NCI-H524 (cell line): ENCODE measurements around the gene ERCC6.
A peak's percentile ranks its signal among the peaks of the same experiment; 100 is the strongest.

Source experiments
- DNase-seq, 2 experiments: peaks; one replicate each; lab custom pipeline; 2025; lab: John Stamatoyannopoulos, UW

The ERCC6 gene

DNA sequence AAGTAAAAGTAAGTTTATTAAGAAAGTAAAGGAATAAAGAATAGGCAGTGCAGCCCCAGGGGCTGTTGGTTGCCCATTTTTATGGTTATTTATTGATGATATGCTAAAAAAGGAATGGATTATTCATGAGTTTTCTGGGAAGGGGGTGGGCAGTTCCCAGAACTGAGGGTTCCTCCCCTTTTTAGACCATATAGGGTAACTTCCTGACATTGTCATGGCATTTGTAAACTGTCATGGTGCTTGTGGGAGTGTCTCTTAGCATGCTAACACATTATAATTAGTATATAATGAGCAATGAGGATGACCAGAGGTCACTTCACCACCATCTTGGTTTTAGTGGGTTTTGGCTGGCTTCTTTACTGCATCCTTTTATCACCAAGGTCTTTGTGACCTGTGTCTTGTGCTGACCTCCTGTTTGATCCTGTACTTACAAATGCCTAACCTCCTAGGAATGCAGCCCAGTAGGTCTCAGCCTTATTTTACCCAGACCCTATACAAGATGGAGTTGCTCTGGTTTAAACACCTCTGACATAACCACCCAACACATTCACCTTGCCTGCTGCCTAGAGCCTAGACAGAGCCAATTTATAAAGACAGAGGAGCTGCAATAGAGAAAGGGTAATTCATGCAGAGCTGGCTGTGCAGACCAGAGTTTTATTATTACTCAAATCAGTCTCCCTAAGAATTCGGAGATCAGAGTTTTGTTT is 10.9 kb upstream of the ERCC6 start:
- DNase-seq: no peak

DNA sequence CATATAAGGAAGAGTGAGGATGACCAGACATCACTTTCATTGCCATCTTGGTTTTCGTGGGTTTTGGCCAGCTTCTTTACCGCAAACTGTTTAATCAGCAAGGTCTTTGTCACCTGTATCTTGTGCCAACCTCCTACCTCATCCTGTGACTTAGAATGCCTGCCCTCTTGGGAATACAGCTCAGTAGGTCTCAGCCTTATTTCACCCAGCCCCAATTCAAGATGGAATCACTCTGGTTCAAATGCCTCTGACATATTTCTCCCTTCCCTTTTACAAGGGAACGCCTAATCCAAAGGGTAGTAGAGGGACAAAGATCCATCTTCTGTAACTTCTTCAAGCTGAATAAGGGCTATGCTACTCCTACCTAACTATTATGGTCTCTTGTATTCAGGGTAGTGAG is 4.7 kb upstream of the ERCC6 start:
- DNase-seq: no peak

DNA sequence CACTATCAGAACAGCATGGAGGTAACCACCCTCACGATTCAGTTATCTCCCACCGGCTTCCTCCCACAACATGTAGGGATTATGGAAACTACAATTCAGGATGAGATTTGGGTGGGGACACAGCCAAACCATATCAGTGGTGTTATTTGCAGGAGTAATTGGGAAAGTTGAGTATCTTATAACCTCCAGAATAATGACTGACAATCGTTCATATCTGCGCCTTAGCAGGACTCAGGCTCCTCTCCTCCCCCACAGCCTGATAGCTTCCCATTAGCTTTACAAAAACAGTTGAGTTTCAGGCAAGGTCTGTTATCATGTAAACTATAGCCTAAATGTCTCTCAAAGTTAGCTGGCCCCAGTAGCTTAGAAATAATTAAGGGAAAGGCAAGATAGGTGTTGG is 3.4 kb upstream of the ERCC6 start:
- no peak for DNase-seq

DNA sequence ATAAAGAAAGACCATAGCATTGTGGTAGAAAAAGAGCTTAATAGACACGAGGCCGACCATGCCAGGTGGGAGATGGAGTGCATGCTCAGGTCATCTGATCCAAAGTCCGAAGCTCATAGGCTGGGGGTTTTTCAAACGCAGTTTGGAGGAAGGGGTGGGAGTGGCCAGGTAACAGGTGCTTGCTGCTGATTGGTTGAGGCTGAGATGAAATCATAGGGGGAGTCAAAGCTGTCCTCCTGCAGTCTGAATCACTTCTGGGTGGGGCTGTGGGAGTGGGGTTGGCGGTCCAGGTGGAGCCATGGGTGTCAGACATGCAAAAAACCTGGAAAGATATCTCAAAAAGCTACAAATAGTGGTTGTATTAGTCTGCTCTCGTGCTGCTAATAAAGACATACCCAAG is 2.8 kb upstream of the ERCC6 start:
- DNase-seq: no peak

DNA sequence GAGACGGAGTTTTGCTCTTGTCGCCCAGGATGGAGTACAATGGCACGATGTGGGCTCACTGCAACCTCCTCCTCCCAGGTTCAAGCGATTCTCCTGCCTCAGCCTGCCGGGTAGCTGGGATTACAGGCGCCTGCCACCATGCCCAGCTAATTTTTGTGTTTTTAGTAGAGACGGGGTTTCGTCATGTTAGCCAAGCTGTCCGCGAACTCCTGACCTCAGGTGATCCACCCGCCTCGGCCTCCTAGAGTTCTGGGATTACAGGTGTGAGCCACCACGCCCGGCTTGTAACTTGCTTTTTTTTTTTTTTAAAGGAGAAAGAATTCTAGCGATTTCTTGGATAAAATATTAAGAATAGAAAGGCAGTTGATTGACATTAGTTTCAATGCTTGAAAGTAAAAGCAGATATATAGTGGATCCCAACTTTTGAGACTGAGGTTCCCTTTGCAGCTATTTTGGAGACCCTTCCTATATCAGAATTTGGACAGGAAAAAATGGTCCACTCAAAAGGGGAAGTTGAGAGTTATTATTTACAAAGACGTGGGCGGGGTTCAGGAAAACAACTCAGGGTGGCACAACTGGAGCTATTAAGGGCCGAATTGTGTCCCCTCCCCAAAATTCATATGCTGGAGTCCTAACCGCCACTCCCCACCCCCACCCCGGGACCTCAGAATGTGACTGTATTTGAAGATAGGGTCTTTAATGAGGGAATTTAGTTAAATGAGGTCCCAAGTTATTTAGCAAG is 1.3 kb upstream of the ERCC6 start:
- DNase-seq: no peak

DNA sequence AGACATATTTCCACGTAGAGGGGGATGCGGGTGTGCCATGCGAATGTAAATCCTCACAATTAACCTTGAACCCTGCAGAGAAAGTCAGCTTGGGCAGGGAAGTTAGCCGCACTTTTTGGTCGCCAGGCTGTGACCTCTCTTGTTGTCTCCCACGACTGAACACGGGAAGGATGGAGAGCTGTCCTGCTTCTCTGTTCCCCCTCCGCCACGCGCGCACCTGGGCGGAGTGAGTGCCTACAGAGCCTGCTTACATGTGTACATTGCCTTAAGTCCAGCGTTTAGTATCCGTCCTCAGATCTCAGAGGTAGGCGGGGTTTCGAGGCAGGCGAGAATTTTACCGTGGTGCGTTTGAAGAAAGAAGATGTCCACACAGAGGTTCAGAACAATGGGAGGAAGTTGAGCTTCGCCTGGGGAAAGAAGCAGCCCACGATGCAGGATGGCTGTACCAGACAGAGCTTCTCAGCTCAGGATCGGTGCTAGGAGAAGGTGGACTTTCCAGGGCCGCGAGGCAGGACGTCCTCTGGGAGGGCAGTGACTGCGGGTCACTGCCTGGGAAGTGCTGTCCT is 482 bp upstream of the ERCC6 start:
- peak in 1 of 2 experiments; percentile 33 for DNase-seq

DNA sequence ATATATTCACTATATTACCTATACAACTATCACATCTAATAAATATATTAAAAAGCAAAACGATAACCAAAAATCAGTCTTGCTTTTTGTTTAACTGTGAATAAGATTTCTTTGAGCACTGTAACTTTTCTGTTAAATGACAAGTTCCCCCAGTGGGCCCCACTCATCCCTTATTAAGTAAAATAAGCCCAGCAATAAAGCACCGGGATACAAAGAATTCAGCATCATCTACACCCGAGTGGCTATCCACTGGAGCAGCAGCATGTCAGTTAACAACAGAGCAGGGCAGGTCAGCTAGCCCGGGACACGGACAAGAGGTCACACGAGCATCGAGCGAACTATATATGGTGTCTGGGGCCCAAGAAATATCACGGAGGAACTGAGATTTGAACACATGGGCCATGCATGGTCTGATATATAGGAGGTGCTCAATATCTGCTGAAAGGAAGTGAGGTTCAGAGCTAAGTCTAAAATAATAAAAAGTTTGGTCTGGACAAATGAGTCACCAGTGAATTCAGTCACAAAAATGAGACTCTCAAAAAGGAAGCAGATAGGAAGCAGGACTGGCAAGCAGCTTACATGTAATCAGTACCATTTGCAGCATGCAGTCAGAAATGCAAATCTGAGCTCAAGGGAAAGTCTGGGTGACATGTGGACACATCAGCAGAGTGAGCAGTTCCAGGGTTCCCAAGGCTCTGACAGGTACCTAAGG is 4.1 kb downstream of the ERCC6 start:
- no peak for DNase-seq

DNA sequence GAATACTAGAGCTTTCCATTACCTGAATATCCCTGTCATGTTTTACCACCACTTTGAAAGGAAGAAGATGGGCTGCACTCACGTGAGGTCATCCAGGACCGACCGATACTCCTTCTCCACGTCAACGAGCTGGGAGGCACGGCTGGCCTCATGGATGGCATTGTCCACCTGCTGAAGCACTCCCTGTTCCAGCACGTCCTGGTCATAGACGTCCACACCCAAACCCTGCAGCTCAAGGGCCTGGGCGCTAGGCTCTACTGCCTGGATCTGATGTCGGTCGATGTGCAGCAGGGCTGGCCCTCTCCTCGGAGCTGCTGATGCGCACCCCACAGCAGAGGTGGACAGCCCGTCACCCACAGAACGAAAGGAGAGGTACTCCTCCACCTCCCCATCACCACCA is 6.5 kb downstream of the ERCC6 start:
- no peak for DNase-seq

DNA sequence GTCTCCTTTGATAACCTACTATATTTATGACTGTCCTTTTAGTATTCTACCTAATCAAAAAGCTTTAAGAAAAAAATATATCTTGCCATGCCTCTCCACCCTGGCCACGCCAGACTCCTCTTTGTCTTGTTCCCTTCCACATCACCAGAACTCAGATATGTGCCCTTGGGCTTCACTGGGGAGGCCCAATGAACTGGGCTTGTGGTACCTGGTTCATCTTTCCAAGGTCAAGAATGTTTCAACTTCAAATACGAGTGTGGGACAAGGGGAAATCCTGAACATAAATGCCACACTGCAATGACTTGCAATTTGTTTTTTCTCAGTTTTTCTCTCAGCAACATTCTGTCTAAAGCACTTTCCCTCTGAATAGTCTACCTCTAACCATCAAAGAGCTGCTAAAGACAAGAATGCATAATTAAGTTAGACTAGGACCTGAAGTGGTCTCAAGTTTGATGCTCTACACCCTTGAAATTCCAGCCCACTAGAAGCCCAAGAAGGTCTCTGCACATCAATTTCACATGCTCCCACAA is 9.9 kb downstream of the ERCC6 start:
- no peak for DNase-seq

DNA sequence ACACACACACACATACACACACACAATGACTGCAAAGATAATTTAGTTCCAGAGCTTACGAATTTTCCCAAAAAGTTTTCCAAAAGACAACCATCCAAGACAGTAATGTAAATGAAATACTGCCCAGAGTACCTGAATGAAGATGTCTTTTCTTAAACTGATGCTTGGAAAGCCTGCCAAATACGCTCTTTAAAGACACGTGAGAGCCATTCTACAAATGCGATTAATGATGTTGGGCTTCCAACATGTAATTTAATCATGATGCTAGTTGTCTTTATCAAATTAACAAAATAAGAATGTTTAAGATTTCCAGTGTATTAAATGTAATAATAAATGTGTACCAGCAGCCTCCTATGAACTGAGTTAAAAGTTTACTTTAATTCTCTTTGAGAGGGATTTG is 11.1 kb downstream of the ERCC6 start:
- no peak for DNase-seq

DNA sequence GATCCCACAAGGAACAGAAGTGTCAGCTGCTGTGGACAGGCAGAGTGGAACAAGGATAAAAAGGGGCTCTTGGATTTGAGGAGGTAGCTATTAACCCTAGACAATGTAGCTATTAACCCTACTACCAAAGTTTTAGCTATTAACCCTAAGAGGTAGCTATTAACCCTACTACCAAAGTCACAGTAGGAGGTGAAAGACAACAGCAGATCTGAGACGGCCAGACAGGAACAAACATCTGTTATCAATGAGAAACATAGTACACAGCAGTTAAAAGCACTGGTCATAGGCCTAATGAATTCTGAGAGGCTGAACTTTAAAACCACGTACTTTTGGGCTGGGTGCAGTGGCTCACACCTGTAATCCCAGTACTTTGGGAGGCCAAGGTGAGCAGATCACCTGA is 11.9 kb downstream of the ERCC6 start:
- DNase-seq: no peak

DNA sequence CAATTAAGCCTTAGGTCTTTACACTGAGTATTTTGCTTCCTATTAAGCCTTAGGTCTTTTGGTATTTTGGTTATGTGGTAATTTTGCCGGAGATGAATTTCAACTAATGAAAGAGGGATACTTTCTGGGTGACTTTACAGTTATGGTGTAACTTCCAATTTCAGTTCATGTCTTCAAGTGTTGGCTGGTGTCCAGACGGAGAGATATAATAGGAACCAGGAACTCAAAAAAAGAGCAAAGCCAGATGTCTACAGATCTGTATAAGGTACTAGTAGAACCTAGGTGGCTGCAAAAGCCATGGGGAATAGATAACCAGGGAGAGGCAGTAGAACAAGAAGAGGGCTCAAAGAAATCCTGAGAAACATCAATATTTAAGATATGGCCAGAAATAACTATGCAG is 12.3 kb downstream of the ERCC6 start:
- DNase-seq: no peak

DNA sequence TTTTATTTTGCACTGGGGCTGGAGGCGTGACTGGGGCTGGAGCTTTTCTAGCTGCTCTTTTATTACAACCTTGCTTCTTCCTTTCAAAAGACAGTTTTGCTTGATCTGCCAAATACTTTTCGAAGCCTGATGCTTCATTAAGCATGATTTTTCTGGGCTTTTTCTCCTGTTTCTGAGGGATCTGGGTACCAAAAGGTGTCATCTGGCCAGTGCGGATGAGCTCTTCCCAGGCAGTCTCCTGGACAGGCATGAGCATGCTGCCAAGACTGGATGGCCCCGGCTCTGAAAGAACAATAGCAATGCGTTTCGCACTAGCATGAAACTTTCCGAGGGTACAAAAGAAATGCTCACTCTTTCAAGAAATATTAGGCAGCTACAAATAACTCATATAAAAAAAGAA is 14.4 kb downstream of the ERCC6 start:
- no peak for DNase-seq

DNA sequence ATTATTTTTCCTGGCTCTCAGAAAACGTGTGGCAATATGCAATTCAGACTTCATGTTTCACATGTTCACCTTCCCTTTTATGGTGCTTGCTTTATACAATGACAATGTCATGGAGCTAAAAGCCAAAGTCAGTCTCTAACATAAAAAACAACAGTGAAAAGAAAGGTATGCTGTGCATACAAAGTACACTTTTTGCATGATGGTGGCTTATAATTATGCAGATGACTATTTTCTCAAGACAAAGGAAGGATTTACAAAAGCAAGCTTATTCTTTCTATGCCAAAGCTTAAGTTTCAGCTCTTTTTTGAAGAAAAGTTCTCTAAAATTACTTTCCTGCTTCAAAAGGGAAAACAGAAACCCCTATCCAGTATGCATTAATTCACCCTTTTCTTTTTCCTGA is 15.6 kb downstream of the ERCC6 start:
- no peak for DNase-seq

DNA sequence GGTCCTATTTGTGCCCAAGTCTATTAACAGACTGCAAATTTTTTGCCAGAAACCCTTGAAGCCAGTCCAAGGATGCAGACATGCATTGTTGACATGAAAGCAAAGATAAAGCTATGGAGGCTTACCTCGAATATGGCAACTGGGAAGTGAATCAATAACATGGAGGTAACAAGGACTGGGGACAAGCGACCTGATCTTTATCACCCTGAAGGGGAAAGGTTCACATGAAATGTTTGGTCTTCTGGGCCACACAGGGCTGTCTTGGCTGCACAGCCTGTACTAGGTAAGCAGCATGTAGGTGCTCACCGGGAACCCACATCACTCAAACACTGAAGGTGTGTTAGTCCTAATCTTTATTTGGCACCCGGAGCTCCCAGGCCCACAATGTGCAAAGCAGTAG is 17.9 kb downstream of the ERCC6 start:
- no peak for DNase-seq

DNA sequence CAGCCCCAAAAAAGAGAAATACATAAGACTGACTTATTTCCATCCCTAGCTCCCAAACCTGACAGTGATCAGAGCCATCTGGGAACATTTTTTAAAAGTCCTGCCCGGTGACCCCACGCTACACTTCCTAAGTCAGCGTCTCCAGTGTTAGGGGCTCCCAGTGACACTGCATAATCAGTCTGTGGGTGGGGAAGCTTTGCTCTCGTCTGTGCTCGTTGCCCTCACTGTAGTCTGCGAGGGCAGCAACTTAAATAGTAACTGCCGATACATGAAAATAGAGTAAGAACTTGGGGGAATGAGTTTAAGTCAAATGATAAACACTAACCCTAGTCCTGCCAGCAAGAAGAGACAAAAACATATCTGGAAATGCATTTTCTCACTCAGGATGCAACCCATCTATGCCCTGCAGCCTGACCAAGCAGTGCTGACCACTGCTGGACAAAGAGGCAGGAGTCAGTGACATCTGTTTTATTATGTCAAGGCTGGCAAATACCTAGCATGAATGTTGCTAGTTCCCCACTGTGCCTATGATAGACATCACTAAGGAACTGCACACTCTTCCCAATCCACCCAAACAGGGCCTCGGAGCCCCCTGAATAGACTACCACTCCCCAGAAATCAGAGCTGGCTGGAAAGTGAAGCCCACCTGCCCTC is 18.7 kb downstream of the ERCC6 start:
- DNase-seq: no peak

DNA sequence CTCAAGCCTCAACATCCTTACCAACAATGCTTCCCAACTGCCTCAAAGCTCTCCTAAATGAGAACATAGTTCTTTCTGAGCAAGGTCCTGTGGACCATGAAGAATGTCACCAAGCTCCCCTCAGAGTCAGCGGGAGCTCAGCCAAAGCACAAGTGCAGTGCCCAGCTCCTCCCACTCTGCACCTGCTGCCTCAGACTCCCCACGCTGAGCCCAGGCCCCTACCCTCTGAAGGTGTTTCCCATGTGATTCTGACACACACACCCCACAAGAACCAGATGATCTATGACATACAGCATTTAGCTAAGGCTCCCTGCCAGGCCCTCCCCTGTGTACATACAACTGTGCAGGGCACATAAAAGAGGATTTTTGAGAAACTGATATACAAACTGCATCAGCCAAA is 19.2 kb downstream of the ERCC6 start:
- DNase-seq: no peak

DNA sequence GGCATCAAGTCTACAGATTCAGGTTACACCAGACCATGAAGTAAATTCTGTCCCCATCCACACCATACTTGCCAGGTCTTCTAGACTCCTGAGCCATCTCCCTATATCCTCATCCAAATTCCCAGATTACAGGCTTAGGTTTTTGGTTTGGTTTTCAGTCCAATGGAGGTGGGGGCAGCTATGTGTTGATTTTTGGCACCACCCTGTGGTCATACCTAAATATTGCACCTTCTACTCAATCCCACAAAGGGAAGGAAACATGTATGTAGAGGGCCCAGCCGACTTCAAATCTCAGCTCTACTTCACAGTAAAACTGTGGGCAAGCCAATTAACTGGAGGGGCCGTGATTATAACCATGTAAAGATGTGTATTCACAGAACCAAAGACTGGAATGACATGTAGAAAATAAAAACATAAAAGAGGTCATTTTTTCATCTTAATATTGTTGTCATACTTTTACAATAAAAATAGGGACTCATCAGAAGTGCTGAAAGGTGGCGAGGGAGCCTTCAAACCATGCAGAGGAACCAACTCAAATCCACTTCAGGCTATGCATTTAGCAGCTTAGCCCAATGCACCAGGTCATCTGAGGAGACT is 19.8 kb downstream of the ERCC6 start:
- DNase-seq: peak in 1 of 2 experiments; percentile 29

DNA sequence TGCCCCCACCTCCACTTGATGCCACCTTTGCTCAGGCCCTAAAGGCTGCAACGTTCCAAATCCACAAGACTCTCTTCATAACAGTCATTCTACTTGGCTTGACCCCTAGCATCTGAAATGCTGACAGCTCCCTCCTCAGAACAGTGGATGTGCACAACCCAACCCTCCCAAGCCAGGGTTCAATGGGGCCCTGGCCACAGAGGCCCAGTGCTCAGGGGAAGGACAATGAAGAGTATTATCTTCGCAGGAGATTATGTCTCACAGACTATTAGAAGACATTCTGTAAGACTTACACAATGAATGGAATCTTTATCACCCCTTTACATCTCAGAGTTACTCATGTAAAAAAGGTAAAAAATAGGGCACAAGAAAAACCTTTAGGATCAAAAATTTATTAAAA is 20.4 kb downstream of the ERCC6 start:
- no peak for DNase-seq

DNA sequence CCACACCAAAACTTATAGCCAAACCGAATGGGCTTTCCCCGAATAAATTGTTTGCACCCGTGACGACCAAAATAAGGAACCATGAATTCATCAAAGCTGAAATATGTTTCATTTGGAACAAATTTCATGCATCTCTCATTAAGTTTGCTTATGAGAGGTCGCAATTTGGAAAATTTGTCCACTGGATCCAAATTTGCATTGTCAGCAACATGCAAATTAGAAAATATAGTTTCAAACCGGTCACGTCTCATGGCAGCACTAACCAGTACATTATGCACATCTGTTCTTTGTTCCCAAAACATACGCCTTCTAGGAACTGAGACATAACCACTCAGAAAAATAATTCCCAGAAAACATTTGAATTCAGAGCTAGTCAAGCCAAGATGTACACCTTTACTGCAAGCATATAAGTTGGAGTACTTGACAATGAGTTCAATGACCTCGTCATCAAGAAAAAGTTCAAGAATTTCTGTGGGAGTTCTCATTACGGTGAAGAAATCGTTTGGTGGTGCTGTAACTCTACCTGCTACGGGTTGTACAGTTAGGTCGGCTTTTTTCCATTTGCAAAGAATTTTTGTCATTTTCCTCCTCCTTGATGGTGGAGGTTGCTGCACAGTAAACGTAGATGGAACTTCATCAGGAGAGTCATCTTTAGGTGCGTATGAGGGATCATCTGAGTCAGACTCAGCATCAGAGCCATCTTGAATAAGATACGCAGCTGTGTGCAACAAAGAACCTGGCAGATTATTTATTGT is 22.5 kb downstream of the ERCC6 start:
- DNase-seq: no peak
